Fibroblast of pulmonary artery (primary cell): ENCODE measurements around the gene RPH3AL.
"Not testable (repeated sequence)": the region's sequence is repeated elsewhere in the genome, so short reads cannot be mapped to it uniquely, and the experiment has no call there.

Experiments used
- DNase-seq: peaks from one replicate; pipeline ENCODE4 v3.0.0-alpha.2; 2010; ENCODE audit warnings: low read depth
- H3K4me3 ChIP-seq: replicated peaks from 2 replicates; pipeline ENCODE4 v1.5.1; 2011; ENCODE audit warnings: low read depth, mild to moderate bottlenecking, control low read depth, low read length, moderate library complexity
- CTCF ChIP-seq: IDR thresholded peaks from 2 replicates; pipeline ENCODE4 v1.5.1; 2011; ENCODE audit warnings: mild to moderate bottlenecking, control low read depth, low read length, inconsistent platforms; ENCODE audit errors: missing control alignments

The RPH3AL gene

GRCh38 chr17:379531-380465, 27.2 kb upstream of the RPH3AL start:
- H3K4me3 ChIP-seq = no peak overlapping the region
- TF ChIP-seq CTCF = no peak
- DNase-seq = no peak

GRCh38 chr17:378068-378467, 25.5 kb upstream of the RPH3AL start:
- no peak overlapping the region for H3K4me3 ChIP-seq
- DNase-seq = no peak
- no peak for TF ChIP-seq CTCF

GRCh38 chr17:376936-377863, 24.6 kb upstream of the RPH3AL start:
- H3K4me3 ChIP-seq = no peak overlapping the region
- DNase-seq = no peak
- no peak for TF ChIP-seq CTCF

- no peak for DNase-seq
- H3K4me3 ChIP-seq = no peak overlapping the region
- TF ChIP-seq CTCF = no peak
Observed at GRCh38 chr17:373613-374230, 21.1 kb upstream of the RPH3AL start.

- no peak overlapping the region for H3K4me3 ChIP-seq
- DNase-seq = no peak
- no peak for TF ChIP-seq CTCF
Observed at GRCh38 chr17:372157-373152, 19.8 kb upstream of the RPH3AL start.

GRCh38 chr17:371583-371982, 19.0 kb upstream of the RPH3AL start:
- DNase-seq = no peak
- no peak overlapping the region for H3K4me3 ChIP-seq
- no peak for TF ChIP-seq CTCF

- H3K4me3 ChIP-seq, DNase-seq: not testable (repeated sequence)
Observed at GRCh38 chr17:367656-368055, 15.0 kb upstream of the RPH3AL start.

GRCh38 chr17:366657-367615, 14.3 kb upstream of the RPH3AL start:
- not testable (repeated sequence) for H3K4me3 ChIP-seq, DNase-seq
